K562 (cell line): ENCODE measurements around the gene FAM168B. TPM values are rescaled to one million over a fixed set of nuclear protein-coding genes. Genes with fewer than 3 reads are reported as not detected.
A peak's percentile ranks its signal among the peaks of the same experiment; 100 is the strongest.

ENCODE experiments used
- CBFA2T2 ChIP-seq: fragments of 450-650 bp; conservative IDR thresholded peaks from 2 replicates; pipeline ENCODE4 v1.6.1; 2017; ENCODE audit warnings: mild to moderate bottlenecking
- CBX1 ChIP-seq: sonication (generic); IDR thresholded peaks from 2 replicates; pipeline ENCODE4 v1.6.1; 2016; ENCODE audit warnings: antibody characterized with exemption, low read depth, mild to moderate bottlenecking
- CBX3 ChIP-seq, 2 experiments: IDR thresholded peaks; 1 replicate in 1 of 2; 2 replicates in 1 of 2; pipeline ENCODE4 v1.6.1; 2012; ENCODE audit warnings: inconsistent platforms in 2 of 2, low read length in 2 of 2, borderline replicate concordance in 1 of 2, control low read depth in 1 of 2
- CREB1 ChIP-seq, 2 experiments: sonication (generic) in 1 of 2; formaldehyde crosslinking in 1 of 2; IDR thresholded peaks; 2 replicates each; pipeline versions ENCODE4 v1.6.1 to v1.8.0; 2012 to 2022; ENCODE audit warnings: inconsistent platforms in 1 of 2, mild to moderate bottlenecking in 1 of 2, missing genetic modification reagents in 1 of 2, moderate library complexity in 1 of 2
- DPF2 ChIP-seq: fragments of 450-650 bp; IDR thresholded peaks from 2 replicates; pipeline ENCODE4 v1.6.1; 2016
- ELK1 ChIP-seq: sonication (generic); formaldehyde crosslinking; IDR thresholded peaks from 2 replicates; pipeline ENCODE4 v1.8.1; 2022; ENCODE audit warnings: missing genetic modification reagents
- HDAC1 ChIP-seq, 2 experiments: fragments of 450-650 bp; IDR thresholded peaks; 2 replicates each; pipeline ENCODE4 v1.6.1; 2016 to 2017; ENCODE audit warnings: inconsistent platforms in 1 of 2, mild to moderate bottlenecking in 1 of 2, moderate library complexity in 1 of 2
- PCBP2 ChIP-seq: fragments of 200-400 bp; formaldehyde crosslinking; IDR thresholded peaks from 2 replicates; pipeline ENCODE4 v1.6.1; 2018; ENCODE audit warnings: low read length, low read depth, mild to moderate bottlenecking, moderate library complexity; ENCODE audit not compliant: poor library complexity, severe bottlenecking
- PML ChIP-seq: IDR thresholded peaks from 2 replicates; pipeline ENCODE4 v1.6.1; 2012; ENCODE audit warnings: low read length, inconsistent platforms
- RBM39 ChIP-seq: fragments of 200-400 bp; formaldehyde crosslinking; optimal IDR thresholded peaks from 2 replicates; pipeline ENCODE3; 2018; ENCODE audit warnings: low read depth, low read length
- ZBTB33 ChIP-seq: sonication (generic); formaldehyde crosslinking; IDR thresholded peaks from 2 replicates; pipeline ENCODE4 v1.8.1; 2023; ENCODE audit warnings: mild to moderate bottlenecking, missing genetic modification reagents
- ZNF12 ChIP-seq: sonication (generic); formaldehyde crosslinking; IDR thresholded peaks from 2 replicates; pipeline ENCODE4 v1.4.0; 2020; ENCODE audit warnings: mild to moderate bottlenecking, missing genetic modification reagents
- ZNF175 ChIP-seq: fragments of 200-800 bp; sonication (Bioruptor generic); IDR thresholded peaks from 2 replicates; pipeline ENCODE4 v1.6.1; 2016; ENCODE audit warnings: low read depth, mild to moderate bottlenecking, missing genetic modification characterization, missing compliant biosample characterization
- ZNF696 ChIP-seq: fragments of 250-450 bp; sonication (Bioruptor Pico); conservative IDR thresholded peaks from 2 replicates; pipeline ENCODE4 v1.4.0; 2020; ENCODE audit warnings: mild to moderate bottlenecking, moderate library complexity
- ZNF766 ChIP-seq: fragments of 200-800 bp; sonication (Bioruptor generic); conservative IDR thresholded peaks from 2 replicates; pipeline ENCODE4 v1.6.1; 2016; ENCODE audit warnings: missing genetic modification characterization, missing compliant biosample characterization
- polyA plus RNA-seq, 8 experiments: library from polyadenylated mRNA; depleted of rRNA in 4 of 8; stranded (reverse) in 5 of 8; unstranded in 3 of 8; fragments of >200 nt; fragmentation: Nextera tagmentation in 2 of 8; fragmentation: Illumina TruSeq in 1 of 8; extraction: Ambion mirVana in 2 of 8; extraction: Trizol in 1 of 8; gene quantifications; 2 replicates each; pipeline versions ENCODE4 v1.2.1 to v1.2.3, GENCODE V29; 2011 to 2014; ENCODE audit warnings: inconsistent platforms in 1 of 8, missing spikeins in 1 of 8
- total RNA-seq, 7 experiments: library from RNA; depleted of rRNA in 6 of 7; stranded (reverse); fragments of >200 nt in 6 of 7; fragmentation: Illumina TruSeq in 2 of 7; extraction: Trizol in 2 of 7; gene quantifications; 2 replicates each; pipeline versions ENCODE4 v1.2.1 to v1.2.3, GENCODE V29; 2011 to 2021; ENCODE audit warnings: low replicate concordance in 1 of 7
- TF ChIP-seq, protein P1 (sequence below): fragments of 250-450 bp; sonication (Bioruptor Pico); IDR thresholded peaks from 2 replicates; pipeline ENCODE4 v1.4.0; 2020; ENCODE audit warnings: mild to moderate bottlenecking, moderate library complexity
- TF ChIP-seq, protein P2 (sequence below): sonication (generic); formaldehyde crosslinking; IDR thresholded peaks from 2 replicates; pipeline ENCODE4 v1.8.0; 2023; ENCODE audit warnings: missing genetic modification reagents, mild to moderate bottlenecking, borderline replicate concordance

The FAM168B gene
- total and polyA plus RNA-seq, 9 of the 15 experiments (the other 6 are each of a cell fraction or from before 2014, with no cell fraction given): 3.3 to 76.0 (median 46.1) TPM

GRCh38 chr2:131093006-131093695 is at the start of gene FAM168B (continued):
- no peak for TF ChIP-seq RBM39
- TF ChIP-seq PCBP2: no peak
- no peak for TF ChIP-seq ZNF696
- TF ChIP-seq HDAC1 (IDR thresholded peaks at IDR 0.05): no peak
- peak; percentile 60; the same call in 1 of the 2 replicates for TF ChIP-seq CREB1 (IDR thresholded peaks at IDR 0.05)
- no peak for TF ChIP-seq CREB1 (CRISPR knock-in tag; IDR thresholded peaks at IDR 0.05)
- TF ChIP-seq ZNF12 (CRISPR knock-in tag): 0 out of 2 replicates have a peak, but pooled peaks have one; percentile 51
- no peak for TF ChIP-seq ELK1 (CRISPR knock-in tag)
- TF ChIP-seq CBX3 (IDR thresholded peaks at IDR 0.05; ENCODE audit: borderline replicate concordance in 1 of 2, low read length in 2 of 2): no peak
- TF ChIP-seq, protein P1, sequence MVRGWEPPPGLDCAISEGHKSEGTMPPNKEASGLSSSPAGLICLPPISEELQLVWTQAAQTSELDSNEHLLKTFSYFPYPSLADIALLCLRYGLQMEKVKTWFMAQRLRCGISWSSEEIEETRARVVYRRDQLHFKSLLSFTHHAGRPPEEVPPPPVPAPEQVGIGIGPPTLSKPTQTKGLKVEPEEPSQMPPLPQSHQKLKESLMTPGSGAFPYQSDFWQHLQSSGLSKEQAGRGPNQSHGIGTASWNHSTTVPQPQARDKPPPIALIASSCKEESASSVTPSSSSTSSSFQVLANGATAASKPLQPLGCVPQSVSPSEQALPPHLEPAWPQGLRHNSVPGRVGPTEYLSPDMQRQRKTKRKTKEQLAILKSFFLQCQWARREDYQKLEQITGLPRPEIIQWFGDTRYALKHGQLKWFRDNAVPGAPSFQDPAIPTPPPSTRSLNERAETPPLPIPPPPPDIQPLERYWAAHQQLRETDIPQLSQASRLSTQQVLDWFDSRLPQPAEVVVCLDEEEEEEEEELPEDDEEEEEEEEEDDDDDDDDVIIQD (CRISPR knock-in tag): no peak
- no peak for TF ChIP-seq ZBTB33 (CRISPR knock-in tag)
- TF ChIP-seq ZNF175 (CRISPR knock-in tag): peak; percentile 87
- peak; percentile 38; the same call in 1 of the 2 replicates for TF ChIP-seq CBX1
- TF ChIP-seq DPF2: no peak
- peak; percentile 82; the same call in 1 of the 2 replicates for TF ChIP-seq PML
- no peak for TF ChIP-seq CBFA2T2
- TF ChIP-seq, protein P2, sequence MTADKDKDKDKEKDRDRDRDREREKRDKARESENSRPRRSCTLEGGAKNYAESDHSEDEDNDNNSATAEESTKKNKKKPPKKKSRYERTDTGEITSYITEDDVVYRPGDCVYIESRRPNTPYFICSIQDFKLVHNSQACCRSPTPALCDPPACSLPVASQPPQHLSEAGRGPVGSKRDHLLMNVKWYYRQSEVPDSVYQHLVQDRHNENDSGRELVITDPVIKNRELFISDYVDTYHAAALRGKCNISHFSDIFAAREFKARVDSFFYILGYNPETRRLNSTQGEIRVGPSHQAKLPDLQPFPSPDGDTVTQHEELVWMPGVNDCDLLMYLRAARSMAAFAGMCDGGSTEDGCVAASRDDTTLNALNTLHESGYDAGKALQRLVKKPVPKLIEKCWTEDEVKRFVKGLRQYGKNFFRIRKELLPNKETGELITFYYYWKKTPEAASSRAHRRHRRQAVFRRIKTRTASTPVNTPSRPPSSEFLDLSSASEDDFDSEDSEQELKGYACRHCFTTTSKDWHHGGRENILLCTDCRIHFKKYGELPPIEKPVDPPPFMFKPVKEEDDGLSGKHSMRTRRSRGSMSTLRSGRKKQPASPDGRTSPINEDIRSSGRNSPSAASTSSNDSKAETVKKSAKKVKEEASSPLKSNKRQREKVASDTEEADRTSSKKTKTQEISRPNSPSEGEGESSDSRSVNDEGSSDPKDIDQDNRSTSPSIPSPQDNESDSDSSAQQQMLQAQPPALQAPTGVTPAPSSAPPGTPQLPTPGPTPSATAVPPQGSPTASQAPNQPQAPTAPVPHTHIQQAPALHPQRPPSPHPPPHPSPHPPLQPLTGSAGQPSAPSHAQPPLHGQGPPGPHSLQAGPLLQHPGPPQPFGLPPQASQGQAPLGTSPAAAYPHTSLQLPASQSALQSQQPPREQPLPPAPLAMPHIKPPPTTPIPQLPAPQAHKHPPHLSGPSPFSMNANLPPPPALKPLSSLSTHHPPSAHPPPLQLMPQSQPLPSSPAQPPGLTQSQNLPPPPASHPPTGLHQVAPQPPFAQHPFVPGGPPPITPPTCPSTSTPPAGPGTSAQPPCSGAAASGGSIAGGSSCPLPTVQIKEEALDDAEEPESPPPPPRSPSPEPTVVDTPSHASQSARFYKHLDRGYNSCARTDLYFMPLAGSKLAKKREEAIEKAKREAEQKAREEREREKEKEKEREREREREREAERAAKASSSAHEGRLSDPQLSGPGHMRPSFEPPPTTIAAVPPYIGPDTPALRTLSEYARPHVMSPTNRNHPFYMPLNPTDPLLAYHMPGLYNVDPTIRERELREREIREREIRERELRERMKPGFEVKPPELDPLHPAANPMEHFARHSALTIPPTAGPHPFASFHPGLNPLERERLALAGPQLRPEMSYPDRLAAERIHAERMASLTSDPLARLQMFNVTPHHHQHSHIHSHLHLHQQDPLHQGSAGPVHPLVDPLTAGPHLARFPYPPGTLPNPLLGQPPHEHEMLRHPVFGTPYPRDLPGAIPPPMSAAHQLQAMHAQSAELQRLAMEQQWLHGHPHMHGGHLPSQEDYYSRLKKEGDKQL: no peak
- TF ChIP-seq ZNF766: peak; percentile 92; the same call in 1 of the 2 replicates
